ENCODE data around the gene TCEAL4. TPM values are rescaled to one million over a fixed set of nuclear protein-coding genes. Genes with fewer than 3 reads are reported as not detected.

The TCEAL4 gene
- total and polyA plus RNA-seq, 4 donors = 6.3 to 50.5 (median 36.7) TPM

GRCh38 chrX:103616676-103617186, 31.4 kb downstream of the TCEAL4 start:
- no peaks in the 10 kb centered on the region for H3K4me1 ChIP-seq (ENCODE audit: control insufficient read depth in 4 of 4, insufficient read depth in 4 of 4, low read length in 3 of 4)
- no peak for DNase-seq (ENCODE audit: low spot score)
- H3K27ac ChIP-seq (ENCODE audit: low read depth in 1 of 2, low read length in 2 of 2) = no peak overlapping the region
- no peak overlapping the region for H3K9ac ChIP-seq (ENCODE audit: low read depth in 1 of 2, low read length in 2 of 2)
- TF ChIP-seq FOXA2 (IDR thresholded peaks at IDR 0.05) (no peak), MAX (IDR thresholded peaks at IDR 0.05) (no peak), JUND (IDR thresholded peaks at IDR 0.05) (no peak), RAD21 (IDR thresholded peaks at IDR 0.05) (no peak)
- H3K9me3 ChIP-seq (ENCODE audit: control insufficient read depth in 4 of 4, low read length in 3 of 4) = no peaks in the 10 kb centered on the region
- no peak overlapping the region for H3K4me3 ChIP-seq (ENCODE audit: low read depth in 1 of 3, low read length in 3 of 3)
- peaks cover 0 to 5% (median 0%) of the 10 kb centered on the region in 4 donors for H3K27me3 ChIP-seq (ENCODE audit: control insufficient read depth in 4 of 4, insufficient read depth in 4 of 4, low read length in 3 of 4)
- H3K36me3 ChIP-seq (ENCODE audit: control insufficient read depth in 4 of 4, insufficient read depth in 3 of 4, low read depth in 1 of 4, low read length in 3 of 4) = no peaks in the 10 kb centered on the region
- WGBS = 58% methylated on average over 1 of the region's 1 CpG

GRCh38 chrX:103624111-103624510, 38.8 kb downstream of the TCEAL4 start:
- H3K9ac ChIP-seq (ENCODE audit: low read depth in 1 of 2, low read length in 2 of 2) = no peak overlapping the region
- no peaks in the 10 kb centered on the region for H3K27me3 ChIP-seq (ENCODE audit: control insufficient read depth in 4 of 4, insufficient read depth in 4 of 4, low read length in 3 of 4)
- H3K9me3 ChIP-seq (ENCODE audit: control insufficient read depth in 4 of 4, low read length in 3 of 4) = no peaks in the 10 kb centered on the region
- no peak overlapping the region for H3K4me3 ChIP-seq (ENCODE audit: low read depth in 1 of 3, low read length in 3 of 3)
- WGBS = 89% methylated on average over 4 of the region's 4 CpGs
- H3K4me1 ChIP-seq (ENCODE audit: control insufficient read depth in 4 of 4, insufficient read depth in 4 of 4, low read length in 3 of 4) = peaks cover 0 to 4% (median 2%) of the 10 kb centered on the region in 4 donors
- H3K36me3 ChIP-seq (ENCODE audit: control insufficient read depth in 4 of 4, insufficient read depth in 3 of 4, low read depth in 1 of 4, low read length in 3 of 4) = no peaks in the 10 kb centered on the region
- H3K27ac ChIP-seq (ENCODE audit: low read depth in 1 of 2, low read length in 2 of 2) = no peak overlapping the region
- no peak for DNase-seq (ENCODE audit: low spot score)
- TF ChIP-seq GABPA (IDR thresholded peaks at IDR 0.05 in 1 of 2, conservative IDR thresholded peaks at IDR 0.05 in 1 of 2) = no peak
- no peak for TF ChIP-seq FOXA2 (IDR thresholded peaks at IDR 0.05)
- TF ChIP-seq NR2F2 (IDR thresholded peaks at IDR 0.05) = no peak
- TF ChIP-seq RAD21 (IDR thresholded peaks at IDR 0.05) = no peak
- TF ChIP-seq RXRA (IDR thresholded peaks at IDR 0.05) = no peak
- TF ChIP-seq EGR1 (IDR thresholded peaks at IDR 0.05; ENCODE audit: low read depth in 2 of 2) = no peak
- TF ChIP-seq YY1 (IDR thresholded peaks at IDR 0.05) = no peak
- no peak for TF ChIP-seq ZBTB33 (IDR thresholded peaks at IDR 0.05)
- no peak for TF ChIP-seq JUND (IDR thresholded peaks at IDR 0.05)
- no peak for TF ChIP-seq HNF4A (conservative IDR thresholded peaks at IDR 0.05)
- no peak for TF ChIP-seq SP1 (IDR thresholded peaks at IDR 0.05)

- H3K4me3 ChIP-seq (ENCODE audit: low read depth in 1 of 3, low read length in 3 of 3) = no peak overlapping the region
- peaks cover 0 to 2% (median 0%) of the 10 kb centered on the region in 4 donors for H3K27me3 ChIP-seq (ENCODE audit: control insufficient read depth in 4 of 4, insufficient read depth in 4 of 4, low read length in 3 of 4)
- H3K9ac ChIP-seq (ENCODE audit: low read depth in 1 of 2, low read length in 2 of 2) = no peak overlapping the region
- no peak overlapping the region for H3K27ac ChIP-seq (ENCODE audit: low read depth in 1 of 2, low read length in 2 of 2)
- no peaks in the 10 kb centered on the region for H3K9me3 ChIP-seq (ENCODE audit: control insufficient read depth in 4 of 4, low read length in 3 of 4)
- no peak for DNase-seq (ENCODE audit: low spot score)
- no peaks in the 10 kb centered on the region for H3K36me3 ChIP-seq (ENCODE audit: control insufficient read depth in 4 of 4, insufficient read depth in 3 of 4, low read depth in 1 of 4, low read length in 3 of 4)
- peaks cover 0 to 6% (median 4%) of the 10 kb centered on the region in 4 donors for H3K4me1 ChIP-seq (ENCODE audit: control insufficient read depth in 4 of 4, insufficient read depth in 4 of 4, low read length in 3 of 4)
- TF ChIP-seq NR2F2 (IDR thresholded peaks at IDR 0.05) (no peak), HNF4G (IDR thresholded peaks at IDR 0.05) (no peak), HNF4A (conservative IDR thresholded peaks at IDR 0.05) (no peak), FOXA1 (IDR thresholded peaks at IDR 0.05) (no peak), RAD21 (IDR thresholded peaks at IDR 0.05) (no peak), EGR1 (IDR thresholded peaks at IDR 0.05; ENCODE audit: low read depth in 2 of 2) (no peak), YY1 (IDR thresholded peaks at IDR 0.05) (no peak), JUND (IDR thresholded peaks at IDR 0.05) (no peak), FOXA2 (IDR thresholded peaks at IDR 0.05) (no peak), TAF1 (conservative IDR thresholded peaks at IDR 0.05) (no peak), GABPA (IDR thresholded peaks at IDR 0.05 in 1 of 2, conservative IDR thresholded peaks at IDR 0.05 in 1 of 2) (no peak), MAX (IDR thresholded peaks at IDR 0.05) (no peak), CTCF (IDR thresholded peaks at IDR 0.05; ENCODE audit: low read depth, low read length, missing input control) (no peak), ZBTB33 (IDR thresholded peaks at IDR 0.05) (no peak), SP1 (IDR thresholded peaks at IDR 0.05) (no peak), REST (IDR thresholded peaks at IDR 0.05) (no peak), RXRA (IDR thresholded peaks at IDR 0.05) (no peak)
Measured at GRCh38 chrX:103626855-103627254, 41.5 kb downstream of the TCEAL4 start.

All from liver (tissue), 9 donors.